OCI-LY7 (cell line): Measurements from ENCODE around the gene RNF220.

Source experiments
- EZH2phosphoT487 ChIP-seq: fragments of 200-600 bp; sonication (generic); IDR thresholded peaks from 2 replicates; pipeline ENCODE4 v1.6.1; 2018; ENCODE audit warnings: low read depth, borderline replicate concordance, mild to moderate bottlenecking, mixed run types, antibody characterized with exemption, low read length, moderate library complexity, mixed read lengths
- TF ChIP-seq, protein P1 (sequence below): fragments of 200-600 bp; sonication (generic); conservative IDR thresholded peaks from 2 replicates; pipeline ENCODE4 v1.5.1; 2014; ENCODE audit warnings: mild to moderate bottlenecking, antibody characterized with exemption, low read length, moderate library complexity, mixed read lengths

- TF ChIP-seq, protein P1, sequence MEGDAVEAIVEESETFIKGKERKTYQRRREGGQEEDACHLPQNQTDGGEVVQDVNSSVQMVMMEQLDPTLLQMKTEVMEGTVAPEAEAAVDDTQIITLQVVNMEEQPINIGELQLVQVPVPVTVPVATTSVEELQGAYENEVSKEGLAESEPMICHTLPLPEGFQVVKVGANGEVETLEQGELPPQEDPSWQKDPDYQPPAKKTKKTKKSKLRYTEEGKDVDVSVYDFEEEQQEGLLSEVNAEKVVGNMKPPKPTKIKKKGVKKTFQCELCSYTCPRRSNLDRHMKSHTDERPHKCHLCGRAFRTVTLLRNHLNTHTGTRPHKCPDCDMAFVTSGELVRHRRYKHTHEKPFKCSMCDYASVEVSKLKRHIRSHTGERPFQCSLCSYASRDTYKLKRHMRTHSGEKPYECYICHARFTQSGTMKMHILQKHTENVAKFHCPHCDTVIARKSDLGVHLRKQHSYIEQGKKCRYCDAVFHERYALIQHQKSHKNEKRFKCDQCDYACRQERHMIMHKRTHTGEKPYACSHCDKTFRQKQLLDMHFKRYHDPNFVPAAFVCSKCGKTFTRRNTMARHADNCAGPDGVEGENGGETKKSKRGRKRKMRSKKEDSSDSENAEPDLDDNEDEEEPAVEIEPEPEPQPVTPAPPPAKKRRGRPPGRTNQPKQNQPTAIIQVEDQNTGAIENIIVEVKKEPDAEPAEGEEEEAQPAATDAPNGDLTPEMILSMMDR, result no peak
- TF ChIP-seq EZH2phosphoT487, result no peak
These were observed 153.8 kb downstream of the RNF220 start for GRCh38 chr1:44558883-44559282.
